HG02610 (cell line): ENCODE measurements around the gene SCUBE3.

Experiments used
- ATAC-seq: cut with Tn5 transposase; IDR thresholded peaks from one replicate; pipeline ENCODE4 v1.9.1; 2021; ENCODE audit warnings: mild to moderate bottlenecking, moderate library complexity; ENCODE audit not compliant: unreplicated experiment

Gene SCUBE3

DNA sequence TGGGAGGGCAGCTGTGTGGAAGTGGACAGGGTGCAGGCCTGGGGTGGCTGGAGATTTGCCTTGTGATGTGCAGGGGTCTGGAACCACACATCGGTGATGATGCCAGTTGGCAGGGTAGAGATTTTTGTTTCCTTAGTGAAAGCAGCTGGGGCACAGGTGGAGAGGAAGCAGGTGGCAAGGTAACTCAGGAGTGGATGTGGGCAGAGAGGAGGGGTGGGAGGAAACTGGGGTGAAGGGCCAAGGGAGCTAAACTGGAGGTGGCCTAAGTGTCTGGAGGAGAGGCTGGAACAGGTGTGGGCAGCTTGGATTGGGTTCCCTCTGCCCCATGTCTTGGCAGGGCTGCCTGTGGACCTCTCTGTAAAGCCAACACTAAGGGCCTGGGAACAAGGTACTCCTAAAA lies 4.7 kb upstream of the SCUBE3 start:
- ATAC-seq, result no peak

DNA sequence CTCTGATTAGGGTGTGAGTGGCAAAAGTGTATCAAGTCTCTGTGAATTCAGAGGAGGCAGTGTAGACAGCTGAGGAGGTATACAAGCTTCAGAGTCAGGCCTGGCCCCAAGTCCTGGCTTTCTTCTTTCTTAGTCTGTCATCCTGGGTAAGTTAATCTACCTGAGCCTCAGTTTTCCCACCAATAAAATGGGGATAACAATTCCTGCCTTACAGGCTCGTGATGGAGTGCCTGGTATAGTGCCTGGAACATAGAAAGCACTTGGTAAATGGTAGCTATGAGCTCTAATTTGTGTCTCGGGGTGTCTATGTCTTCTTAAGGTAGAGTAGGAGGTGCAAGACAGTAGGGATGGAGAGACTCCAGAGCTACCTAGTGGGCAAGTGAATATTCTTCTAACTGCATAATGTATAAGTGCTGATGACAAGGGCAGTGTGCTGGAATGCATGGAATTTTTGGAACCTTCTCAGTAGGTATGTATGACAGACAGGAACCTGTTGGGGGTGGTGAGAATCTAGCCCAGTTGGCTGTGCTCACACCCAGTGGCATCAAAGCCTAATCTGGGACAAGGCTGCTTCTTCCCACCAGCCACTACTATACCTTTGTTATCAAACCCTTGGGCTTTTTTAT lies 4.0 kb upstream of the SCUBE3 start:
- ATAC-seq, result no peak

DNA sequence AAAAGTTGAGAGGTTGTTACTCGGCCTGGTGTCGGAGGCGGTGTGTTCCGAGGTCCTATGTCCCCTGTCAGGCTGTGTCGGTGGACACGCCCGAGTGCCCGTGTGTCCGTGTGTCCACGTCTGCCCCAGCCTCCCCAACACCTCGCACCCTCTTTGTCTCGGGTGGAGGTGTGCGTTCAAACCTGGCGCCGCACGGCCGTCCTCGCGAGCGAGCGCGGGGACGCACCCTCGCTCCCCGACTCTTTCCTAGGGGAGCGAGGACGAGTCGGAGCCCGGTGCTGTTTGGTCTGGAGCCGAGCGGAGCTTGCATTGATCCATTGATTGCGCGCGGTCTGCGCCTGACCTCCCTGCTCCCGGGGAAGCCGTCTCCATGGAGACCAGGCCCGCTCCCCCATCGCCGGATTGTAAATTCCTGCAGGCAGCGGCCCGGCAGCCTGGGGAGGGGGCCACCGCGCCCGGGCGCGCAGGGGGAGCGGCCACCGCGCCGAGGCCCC lies 411 bp upstream of the SCUBE3 start:
- ATAC-seq, result no peak

DNA sequence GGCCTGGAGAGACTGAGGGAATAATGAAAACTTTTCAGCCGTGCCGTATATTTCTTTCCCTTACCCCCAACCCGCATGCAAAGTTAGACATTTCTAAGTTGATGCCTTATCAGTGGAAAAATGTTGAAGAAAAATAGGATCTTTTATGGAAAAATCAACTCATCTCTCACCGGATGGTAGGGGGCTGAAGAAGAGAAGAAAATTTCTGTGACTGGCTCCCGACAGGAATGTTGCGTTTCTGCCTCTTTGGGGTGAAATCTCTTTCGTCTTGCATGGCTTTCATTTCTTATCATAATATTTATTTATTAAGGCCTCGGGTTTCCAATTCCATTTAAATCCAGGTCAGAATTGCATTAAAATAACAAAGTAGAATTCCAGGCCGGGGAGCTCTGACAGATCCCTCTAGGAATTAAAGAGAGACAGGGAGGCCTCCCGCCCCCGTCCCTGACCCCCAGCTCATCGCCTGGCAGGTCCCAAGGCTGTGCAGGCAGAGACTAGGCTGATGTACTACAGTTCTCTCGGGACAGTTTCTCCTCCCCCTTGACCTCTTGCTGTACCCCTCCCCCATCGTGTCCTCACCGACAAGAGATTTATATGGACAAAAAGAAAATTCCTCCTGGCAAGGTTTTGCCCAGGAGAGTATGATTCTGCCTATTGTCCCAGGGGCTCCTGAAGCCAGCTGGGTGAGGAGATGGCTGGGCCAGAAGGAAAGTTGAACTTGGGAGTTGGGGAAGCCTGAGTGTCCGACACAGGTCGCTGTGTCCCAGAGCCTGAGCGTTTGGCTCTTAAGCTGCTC lies 1.3 kb downstream of the SCUBE3 start:
- ATAC-seq, result no peak

DNA sequence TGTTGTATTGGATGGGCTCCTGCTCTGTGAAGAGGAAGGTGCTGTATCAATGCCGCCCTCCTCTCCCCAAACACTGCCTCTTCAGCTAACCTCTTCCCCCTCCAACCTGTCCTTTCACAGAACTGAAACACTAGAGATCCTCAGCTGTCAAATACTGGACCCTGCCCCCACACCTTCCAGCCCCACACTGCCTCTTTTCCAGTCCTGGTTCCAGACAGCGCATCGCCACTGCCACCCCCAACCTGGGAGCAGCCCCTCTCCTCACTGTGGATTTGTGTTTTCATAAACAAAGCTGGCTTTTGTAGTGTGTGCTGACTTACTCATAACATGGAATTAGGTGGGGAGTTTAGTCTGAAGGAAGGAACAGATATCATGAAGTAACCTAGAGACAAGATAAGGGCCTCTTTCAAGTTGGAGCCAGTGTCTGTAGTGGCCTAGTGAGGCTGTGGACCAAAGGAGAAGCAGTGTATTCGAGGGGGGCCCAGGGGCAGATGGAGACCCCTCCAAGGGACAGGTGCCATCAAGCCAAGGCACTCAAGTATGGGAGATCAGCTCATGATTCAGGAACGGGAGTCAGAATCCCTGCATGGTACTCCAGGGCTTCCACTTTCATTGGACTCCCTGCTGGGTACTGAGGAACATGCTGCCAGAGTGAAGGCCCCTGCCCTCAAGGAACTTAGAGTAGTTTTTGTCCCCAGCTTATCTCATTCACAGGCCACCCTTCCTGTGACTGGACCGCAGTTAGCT lies 2.1 kb downstream of the SCUBE3 start:
- ATAC-seq, result no peak

DNA sequence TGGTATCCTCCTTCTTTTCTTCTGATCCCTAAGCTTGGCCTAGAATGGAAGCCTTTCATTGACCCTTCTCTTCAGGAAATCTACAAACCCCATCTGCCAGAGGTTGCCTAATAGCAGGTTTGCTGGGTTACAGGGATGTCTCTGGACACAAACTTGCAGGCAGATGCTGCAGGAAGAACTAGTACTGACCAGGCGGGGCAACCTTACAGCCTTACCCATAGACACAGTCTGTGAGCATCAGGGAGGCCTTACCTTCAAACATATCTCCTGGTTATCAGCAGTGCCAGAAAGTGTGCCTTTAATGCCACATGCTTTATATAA lies 2.6 kb downstream of the SCUBE3 start:
- no peak for ATAC-seq

DNA sequence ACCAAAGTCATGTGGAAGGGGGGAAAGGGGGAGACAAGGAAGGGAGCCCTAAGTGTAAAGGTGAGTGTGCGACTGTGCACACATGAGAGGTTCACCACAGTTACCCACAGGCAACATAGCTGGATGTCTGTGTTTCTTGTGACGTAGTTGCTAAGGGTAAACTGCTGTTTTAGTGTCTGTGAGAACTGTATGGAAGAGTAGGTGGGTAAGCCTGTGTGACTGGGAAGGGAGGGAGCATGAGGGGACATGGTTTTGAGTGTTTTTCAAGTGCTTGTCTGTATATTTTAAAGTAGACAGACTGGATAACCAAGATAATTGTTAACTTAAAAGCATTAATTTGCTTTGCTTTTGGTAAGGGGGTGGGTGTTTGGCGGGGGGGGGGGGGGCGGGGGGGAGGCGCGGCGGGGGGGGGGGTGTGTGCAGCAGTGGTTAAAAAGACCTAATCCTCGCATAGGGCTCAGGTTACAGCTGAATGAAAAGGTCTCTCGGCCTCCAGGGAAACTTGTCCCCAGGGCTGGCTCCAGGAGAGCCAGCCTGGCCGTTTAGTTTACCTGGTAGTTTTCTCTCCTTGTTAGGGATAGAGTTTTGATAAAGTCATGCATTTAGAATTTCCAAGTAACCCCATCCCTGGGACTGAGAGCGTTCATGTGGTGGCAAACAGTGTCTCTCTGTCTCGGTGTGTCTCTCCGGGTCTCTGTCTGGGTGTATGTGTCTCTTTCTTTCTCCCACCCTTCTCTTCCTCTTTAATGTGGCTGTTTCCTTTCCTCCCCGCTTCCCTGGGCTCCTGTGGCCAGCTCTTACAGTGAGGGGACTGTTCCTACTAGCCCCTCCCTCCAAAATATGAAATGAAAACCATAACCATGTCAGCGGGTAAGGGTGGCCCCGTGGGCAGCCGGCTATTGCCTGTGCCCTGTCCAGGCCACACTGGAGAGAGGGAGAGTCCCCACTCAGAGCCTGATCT lies 3.4 kb downstream of the SCUBE3 start:
- no peak for ATAC-seq

DNA sequence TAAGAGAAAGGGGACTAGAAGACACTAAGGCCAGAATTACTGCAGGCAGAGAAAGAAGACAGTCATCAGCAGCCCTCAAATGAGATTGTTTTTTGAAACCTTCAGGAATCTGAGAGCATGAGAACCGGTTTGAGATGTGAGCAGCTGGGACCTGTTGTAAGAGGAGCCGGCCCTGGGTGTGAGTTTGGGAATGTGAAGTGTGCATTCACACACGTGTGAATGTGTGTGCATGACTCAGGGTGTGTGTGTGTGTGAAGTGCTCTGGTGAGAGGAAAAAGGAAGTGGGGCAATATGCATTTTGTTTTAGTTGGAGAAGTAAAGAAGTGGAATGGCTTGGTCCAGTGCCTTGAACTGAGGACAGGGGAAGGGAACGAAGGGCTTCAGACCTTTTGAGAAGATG lies 4.3 kb downstream of the SCUBE3 start:
- no peak for ATAC-seq

DNA sequence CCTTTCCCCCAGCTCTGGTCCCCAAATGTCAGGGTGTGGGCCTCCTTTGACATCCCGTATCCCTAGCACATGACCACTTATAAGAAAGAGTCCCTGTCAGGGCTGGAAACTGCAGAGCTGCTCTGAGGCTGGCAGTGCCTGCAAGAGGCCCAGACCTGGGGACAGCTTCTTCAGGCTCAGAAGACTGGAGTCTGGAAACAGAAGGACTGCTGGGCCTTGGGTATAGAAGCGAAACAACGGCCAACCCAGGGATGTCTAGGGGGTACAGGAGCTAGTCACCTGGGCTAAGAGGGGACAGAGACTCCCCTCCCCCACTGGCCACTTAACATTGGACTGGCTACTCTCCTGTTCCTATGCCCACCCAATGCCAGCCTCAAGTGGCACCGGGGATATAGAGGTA lies 4.7 kb downstream of the SCUBE3 start:
- no peak for ATAC-seq

DNA sequence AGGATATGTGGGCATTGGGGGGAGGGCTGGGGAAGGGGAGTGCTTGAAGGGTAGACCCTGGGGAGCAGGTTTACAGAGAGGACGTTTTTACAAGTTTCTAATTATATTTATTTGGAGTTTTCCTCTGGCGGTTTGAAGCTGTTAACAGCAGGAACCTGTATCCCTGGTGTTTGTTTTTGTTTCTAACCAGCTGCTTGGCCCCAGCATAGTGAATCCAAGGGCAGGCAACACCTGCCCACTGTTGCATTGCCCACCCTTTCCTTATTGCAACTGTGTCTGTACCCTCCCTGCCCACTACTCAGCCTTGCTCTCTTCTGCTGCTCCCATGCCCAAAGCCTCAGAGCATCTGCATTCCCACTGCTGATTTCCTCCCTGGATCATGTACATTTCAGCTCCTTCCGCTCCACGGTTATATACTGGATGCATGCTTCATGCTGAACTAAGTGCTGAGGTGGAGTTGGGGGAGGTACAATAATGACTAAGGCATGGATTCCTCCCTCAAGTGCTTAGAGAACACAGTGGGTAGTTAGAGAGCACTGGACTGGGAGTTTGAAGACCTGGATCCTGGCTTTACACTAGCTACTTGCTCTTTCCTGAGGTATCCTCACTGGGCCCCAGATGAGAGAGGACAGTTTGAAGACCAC lies 6.0 kb downstream of the SCUBE3 start:
- ATAC-seq, result no peak

DNA sequence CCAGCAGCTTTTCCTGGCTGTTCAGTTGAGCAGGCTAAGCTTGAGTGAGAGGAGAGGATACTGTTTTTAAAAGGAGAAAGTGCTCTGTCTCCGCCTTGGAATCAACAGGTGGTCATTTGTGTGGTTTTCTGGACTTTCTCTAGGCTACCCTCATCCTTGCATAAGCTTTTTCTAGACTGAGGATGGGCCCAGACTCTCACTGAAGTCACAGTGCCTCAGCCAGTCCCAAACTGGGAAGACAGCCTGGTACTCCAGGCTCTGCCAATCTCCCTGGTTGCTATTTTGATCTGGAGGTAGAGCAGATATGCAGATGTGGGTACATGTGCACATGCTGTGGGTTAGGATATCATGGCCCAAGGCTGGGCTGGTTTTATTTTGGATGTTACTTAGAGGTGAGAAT lies 7.0 kb downstream of the SCUBE3 start:
- ATAC-seq, result no peak

DNA sequence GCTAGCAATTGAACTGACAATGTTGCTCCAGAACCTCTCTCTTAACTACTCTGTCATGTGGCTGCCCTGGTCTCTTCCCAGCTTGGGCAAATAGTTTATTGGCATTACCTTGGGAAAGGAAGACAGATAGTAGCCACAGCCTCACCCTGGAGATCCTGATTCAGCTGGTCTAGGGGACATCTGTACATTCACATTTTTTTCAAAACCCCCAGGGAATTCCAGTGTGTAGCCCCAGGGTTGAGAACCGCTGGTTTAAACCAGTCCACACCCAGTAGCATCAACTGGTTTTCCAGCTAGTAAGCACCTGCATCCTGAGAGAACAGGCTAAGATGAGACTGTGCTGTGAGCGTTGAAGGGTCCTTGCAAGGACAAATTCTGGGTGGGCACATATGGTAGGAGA lies 9.6 kb downstream of the SCUBE3 start:
- no peak for ATAC-seq

DNA sequence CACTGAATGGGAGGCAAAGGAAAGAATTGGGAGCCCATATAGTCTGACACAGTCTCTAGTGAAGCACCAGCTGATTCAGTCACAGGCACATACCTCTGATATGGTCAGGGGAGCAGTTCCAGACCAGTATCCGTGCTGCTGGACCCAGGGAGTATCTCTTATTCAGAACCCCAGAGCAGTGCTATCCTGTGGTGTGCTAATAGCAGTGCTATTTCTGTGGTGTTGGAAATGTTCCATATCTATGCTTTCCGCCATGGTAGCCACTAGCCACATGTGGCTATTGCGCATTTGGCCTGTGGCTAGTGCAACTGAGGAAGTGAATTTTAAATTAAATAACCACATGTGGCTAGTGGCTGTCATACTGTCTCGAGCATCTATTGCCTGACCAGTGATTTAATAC lies 11.0 kb downstream of the SCUBE3 start:
- ATAC-seq, result no peak

DNA sequence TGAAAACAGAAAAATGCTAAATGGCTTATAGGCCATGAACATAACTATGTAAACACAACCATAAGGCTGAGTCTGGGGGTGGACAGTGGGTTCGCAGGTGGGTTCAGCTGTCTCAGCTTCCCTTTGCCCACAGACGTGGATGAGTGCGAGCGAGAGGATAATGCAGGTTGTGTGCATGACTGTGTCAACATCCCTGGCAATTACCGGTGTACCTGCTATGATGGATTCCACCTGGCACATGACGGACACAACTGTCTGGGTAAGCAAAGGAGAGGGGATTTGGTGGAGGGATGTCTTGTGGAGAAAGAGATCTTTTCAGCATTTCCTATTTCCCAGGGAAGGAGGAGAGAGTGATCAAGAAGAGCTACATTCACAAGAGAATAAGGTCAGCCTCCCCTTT lies 14.7 kb downstream of the SCUBE3 start:
- ATAC-seq, result no peak

DNA sequence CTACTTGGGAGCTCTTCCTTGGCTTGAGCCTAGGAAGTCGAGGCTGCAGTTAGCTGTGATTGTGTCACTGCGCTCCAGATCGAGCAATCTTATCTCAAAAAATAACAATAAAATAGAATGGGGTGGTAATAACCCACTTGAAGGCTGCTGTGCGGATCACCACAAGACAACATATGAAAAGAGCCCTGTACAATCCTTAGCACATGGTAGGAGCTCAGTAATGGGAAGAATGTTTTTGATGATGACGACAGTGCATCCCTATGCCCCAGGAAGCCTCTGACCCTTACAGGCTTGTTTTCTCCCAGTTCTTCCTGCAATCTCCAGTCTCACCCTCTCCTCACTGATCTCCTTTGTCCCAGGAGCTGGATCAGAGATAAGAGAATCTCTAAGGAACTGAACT lies 15.5 kb downstream of the SCUBE3 start:
- ATAC-seq, result no peak

DNA sequence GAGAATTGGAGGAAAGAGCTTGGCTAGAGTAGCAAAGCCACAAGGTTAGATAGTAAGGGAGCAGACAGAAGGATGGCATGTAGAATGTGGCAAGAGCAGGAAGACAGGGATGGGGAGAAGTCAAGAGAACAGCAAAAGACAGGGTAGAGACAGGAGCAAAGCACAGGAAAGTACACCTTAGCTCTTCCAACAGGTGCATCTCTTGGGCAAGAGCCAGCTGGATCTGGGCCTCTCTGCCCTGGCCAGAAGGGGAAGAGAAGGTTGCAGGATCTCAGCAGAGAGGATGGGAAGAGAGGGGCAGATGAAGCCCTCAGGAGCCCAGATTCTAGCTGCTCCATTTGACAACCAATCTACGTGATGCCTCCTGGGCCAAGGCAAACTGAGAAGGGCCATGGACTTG lies 16.7 kb downstream of the SCUBE3 start:
- no peak for ATAC-seq

DNA sequence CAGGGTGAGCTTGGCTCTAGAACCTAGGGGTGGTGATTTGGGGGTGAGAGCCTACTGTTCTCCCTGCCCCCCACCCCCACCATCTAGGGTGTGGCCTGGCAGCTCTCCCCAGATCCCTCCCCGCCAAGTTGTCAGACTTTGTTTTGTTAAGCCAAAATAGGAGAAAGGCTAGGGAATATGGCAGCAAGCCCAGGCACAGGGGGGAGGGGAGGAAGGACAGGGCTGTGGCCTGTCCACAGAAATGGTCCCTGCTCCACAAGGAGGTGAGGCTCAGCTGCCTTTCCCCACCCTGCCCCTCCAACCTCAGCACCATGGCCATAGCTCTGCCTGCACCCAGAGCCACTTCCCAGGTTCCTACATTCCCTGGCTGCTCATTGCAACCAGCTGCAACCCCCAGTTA lies 17.2 kb downstream of the SCUBE3 start:
- no peak for ATAC-seq

DNA sequence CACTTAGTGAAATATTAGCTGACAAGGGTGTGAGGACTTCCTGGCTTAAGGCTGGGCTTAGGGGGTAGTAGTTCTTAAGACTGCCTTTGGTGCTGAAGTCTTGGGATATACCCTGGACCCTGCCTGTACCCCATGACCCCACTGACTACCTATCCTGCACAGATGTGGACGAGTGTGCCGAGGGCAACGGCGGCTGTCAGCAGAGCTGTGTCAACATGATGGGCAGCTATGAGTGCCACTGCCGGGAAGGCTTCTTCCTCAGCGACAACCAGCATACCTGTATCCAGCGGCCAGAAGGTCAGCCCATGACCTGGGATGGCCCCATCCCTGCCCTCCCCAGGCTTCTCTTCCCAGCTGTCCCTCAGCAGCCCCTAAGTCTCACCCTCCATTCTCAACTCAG lies 17.8 kb downstream of the SCUBE3 start:
- ATAC-seq, result no peak

DNA sequence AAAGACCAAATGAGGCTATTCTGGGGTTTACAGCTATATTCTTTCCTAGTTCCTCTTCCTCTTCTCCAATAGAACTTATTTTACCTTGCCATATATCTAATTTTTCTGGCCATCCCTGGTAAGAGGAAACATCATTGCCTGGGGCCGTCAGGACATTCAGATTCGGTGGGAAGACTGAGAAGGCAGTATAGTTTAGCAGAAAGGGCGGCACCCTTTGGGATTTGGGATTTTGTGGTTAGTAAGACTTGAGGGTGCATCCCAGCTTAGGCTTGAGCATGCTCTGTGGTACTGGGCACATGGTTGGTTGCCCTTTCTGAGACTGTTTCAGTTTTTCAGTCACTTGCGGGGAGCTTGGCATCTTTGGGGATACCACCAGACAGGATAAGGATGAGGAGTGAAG lies 21.1 kb downstream of the SCUBE3 start:
- no peak for ATAC-seq

DNA sequence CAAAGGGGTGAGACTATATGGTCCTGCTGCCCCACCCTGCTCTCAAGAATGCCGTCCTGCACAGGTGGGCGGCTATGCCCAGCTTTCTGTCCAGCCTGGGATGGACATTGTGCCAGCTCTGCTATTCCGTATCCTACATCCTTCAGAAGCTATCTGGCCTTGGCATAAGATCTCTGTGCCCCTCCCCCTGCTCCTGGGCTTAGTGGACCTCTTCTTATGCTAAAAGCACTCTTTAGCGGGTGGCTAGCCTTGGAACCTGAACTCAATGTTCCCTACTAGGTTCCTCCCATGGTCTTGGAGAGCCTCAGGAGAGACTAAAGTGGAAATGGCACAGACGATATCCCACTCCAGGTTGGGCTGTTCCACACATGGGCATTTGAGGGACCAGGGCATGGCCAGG lies 22.5 kb downstream of the SCUBE3 start:
- no peak for ATAC-seq
